RWPE2 (cell line): ENCODE data around the gene HES2.
"Not testable (repeated sequence)": the region's sequence is repeated elsewhere in the genome, so short reads cannot be mapped to it uniquely, and the experiment has no call there.

ENCODE experiments used
- ATAC-seq: fragments of 200-7000 bp; cut with Tn5 transposase; 3 replicates; pipeline ENCODE4 v1.9.1; 2021; ENCODE audit warnings: low read depth
- DNase-seq: peaks from one replicate; pipeline ENCODE4 v3.0.0-alpha.2; 2020; ENCODE audit warnings: low spot score
- H3K27ac ChIP-seq: fragments of 450-650 bp; 2 replicates; pipeline ENCODE4 v1.5.1; 2017; ENCODE audit warnings: mild to moderate bottlenecking; ENCODE audit not compliant: poor library complexity, severe bottlenecking
- H3K27me3 ChIP-seq: fragments of 250-450 bp; sonication (Bioruptor Pico); 2 replicates; pipeline ENCODE4 v1.5.1; 2021; ENCODE audit warnings: mild to moderate bottlenecking, moderate library complexity; ENCODE audit not compliant: insufficient read depth, poor library complexity, severe bottlenecking
- H3K36me3 ChIP-seq: fragments of 250-450 bp; sonication (Bioruptor Pico); 2 replicates; pipeline ENCODE4 v1.5.1; 2020; ENCODE audit warnings: low read depth, mild to moderate bottlenecking, moderate library complexity
- H3K4me1 ChIP-seq: fragments of 250-450 bp; sonication (Bioruptor Pico); 2 replicates; pipeline ENCODE4 v1.5.1; 2021; ENCODE audit warnings: mild to moderate bottlenecking, moderate library complexity; ENCODE audit not compliant: insufficient read depth, poor library complexity, severe bottlenecking
- H3K4me3 ChIP-seq: fragments of 250-450 bp; sonication (Bioruptor Pico); 2 replicates; pipeline ENCODE4 v1.5.1; 2021; ENCODE audit warnings: mild to moderate bottlenecking, moderate library complexity; ENCODE audit not compliant: severe bottlenecking
- H3K9me3 ChIP-seq: fragments of 250-450 bp; sonication (Bioruptor Pico); 2 replicates; pipeline ENCODE4 v1.5.1; 2021; ENCODE audit warnings: mild to moderate bottlenecking, moderate library complexity; ENCODE audit not compliant: severe bottlenecking
- CTCF ChIP-seq: fragments of 450-650 bp; IDR thresholded peaks from one replicate; pipeline ENCODE4 v1.5.1; 2017; ENCODE audit warnings: mild to moderate bottlenecking, moderate library complexity; ENCODE audit not compliant: poor library complexity, severe bottlenecking

The HES2 gene

GRCh38 chr1:6450943-6451373 is 31.2 kb upstream of the HES2 start:
- DNase-seq (no peak), ATAC-seq (no peak)
- H3K9me3 ChIP-seq: no peaks in the 10 kb centered on the region
- no peaks in the 10 kb centered on the region for H3K36me3 ChIP-seq
- peaks cover 33% of the 10 kb centered on the region for H3K27me3 ChIP-seq
- no peak for TF ChIP-seq CTCF
- H3K4me1 ChIP-seq: no peaks in the 10 kb centered on the region
- H3K27ac ChIP-seq: no peak overlapping the region
- H3K4me3 ChIP-seq: no peak overlapping the region

GRCh38 chr1:6450486-6450885 is 30.8 kb upstream of the HES2 start:
- not testable (repeated sequence) for H3K27ac ChIP-seq

GRCh38 chr1:6450005-6450450 is 30.3 kb upstream of the HES2 start:
- DNase-seq: no peak
- H3K9me3 ChIP-seq: no peaks in the 10 kb centered on the region
- TF ChIP-seq CTCF: no peak
- no peak overlapping the region for H3K27ac ChIP-seq
- no peak for ATAC-seq
- H3K27me3 ChIP-seq: peaks cover 33% of the 10 kb centered on the region
- H3K4me1 ChIP-seq: no peaks in the 10 kb centered on the region
- no peaks in the 10 kb centered on the region for H3K36me3 ChIP-seq
- no peak overlapping the region for H3K4me3 ChIP-seq

More at GRCh38 chr1:6450486-6450885, 30.8 kb upstream of the HES2 start:
- ATAC-seq, H3K36me3 ChIP-seq, H3K9me3 ChIP-seq, H3K4me1 ChIP-seq, DNase-seq, H3K4me3 ChIP-seq: not testable (repeated sequence)
- peaks cover 33% of the 10 kb centered on the region for H3K27me3 ChIP-seq

DNA sequence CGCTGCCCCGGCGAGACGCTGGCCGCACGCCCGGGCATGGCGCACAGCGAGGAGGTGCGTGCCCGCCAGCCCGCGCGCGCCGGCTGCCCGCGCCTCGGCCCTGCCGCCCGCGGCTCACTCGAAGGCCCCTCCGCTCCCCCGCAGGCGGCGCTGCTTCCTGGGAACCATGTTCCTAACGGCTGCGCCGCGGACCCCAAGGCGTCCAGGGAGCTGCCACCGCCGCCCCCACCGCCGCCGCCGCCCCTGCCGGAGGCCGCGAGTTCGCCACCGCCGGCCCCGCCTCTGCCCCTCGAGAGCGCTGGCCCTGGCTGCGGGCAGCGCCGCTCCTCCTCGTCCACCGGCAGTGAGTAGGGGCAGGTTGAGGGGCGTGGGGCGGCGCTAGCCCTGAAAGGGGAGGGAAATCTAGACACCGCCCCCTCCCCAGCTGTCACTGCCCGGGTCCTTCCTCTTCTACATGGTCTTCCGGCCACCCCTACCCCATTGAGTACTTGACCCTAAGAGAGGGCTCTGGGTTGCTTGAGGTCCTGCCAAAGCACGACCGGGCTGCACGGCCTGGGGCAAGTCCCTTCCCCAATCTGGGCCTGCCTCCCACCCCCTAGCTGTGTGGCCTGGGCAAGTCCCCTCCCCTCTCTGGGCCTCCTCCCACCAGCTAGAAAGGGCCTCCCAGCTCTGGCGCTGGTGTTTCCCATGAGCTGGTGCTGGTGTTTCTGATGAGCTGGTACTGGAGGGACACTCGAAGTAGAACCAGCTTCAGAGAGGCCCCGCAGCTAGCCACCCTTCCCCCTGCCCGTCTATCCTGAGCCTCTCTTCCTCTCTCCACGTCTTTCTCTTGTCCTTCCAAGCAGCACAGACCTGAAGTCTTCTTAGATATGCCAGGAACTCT is 29.3 kb upstream of the HES2 start:
- Histone ChIP-seq H3K4me1 (no peaks in the 10 kb centered on the region), H3K36me3 (no peaks in the 10 kb centered on the region), H3K27me3 (peaks cover 29% of the 10 kb centered on the region), H3K27ac (no peak overlapping the region), H3K4me3 (no peak overlapping the region), H3K9me3 (no peaks in the 10 kb centered on the region)
- no peak for DNase-seq
- ATAC-seq: no peak
- no peak for TF ChIP-seq CTCF

GRCh38 chr1:6447818-6448748 is 28.4 kb upstream of the HES2 start:
- H3K4me1 ChIP-seq: no peaks in the 10 kb centered on the region
- no peak overlapping the region for H3K27ac ChIP-seq
- TF ChIP-seq CTCF: peak; percentile 16
- H3K9me3 ChIP-seq: no peaks in the 10 kb centered on the region
- peak overlapping the region; percentile 6 for H3K4me3 ChIP-seq
- DNase-seq: no peak
- H3K27me3 ChIP-seq: peaks cover 29% of the 10 kb centered on the region
- no peaks in the 10 kb centered on the region for H3K36me3 ChIP-seq
- peak; percentile 62 for ATAC-seq
